Myocyte (in vitro differentiated cells): Measurements from ENCODE around the gene STAT1. TPM values are rescaled to one million over a fixed set of nuclear protein-coding genes. Genes with fewer than 3 reads are reported as not detected.
"Not testable (repeated sequence)": the region's sequence is repeated elsewhere in the genome, so short reads cannot be mapped to it uniquely, and the experiment has no call there.

Experiments used
- DNase-seq: peaks from one replicate; pipeline ENCODE4 v3.0.0-alpha.2; 2012; ENCODE audit warnings: low read depth
- total RNA-seq: library from RNA; depleted of rRNA; stranded (reverse); fragments of >200 nt; gene quantifications from 2 replicates; pipeline ENCODE4 v1.2.3, GENCODE V29; 2014

The STAT1 gene
- total RNA-seq, 1 donor from 2014 or later, result 116 TPM

GRCh38 chr2:191009541-191010374 lies 4.2 kb downstream of the STAT1 start:
- DNase-seq, result no peak

- DNase-seq, result no peak
These were observed 5.7 kb downstream of the STAT1 start for GRCh38 chr2:191008286-191008685.

- no peak for DNase-seq
These were observed 6.8 kb downstream of the STAT1 start for GRCh38 chr2:191006997-191007783.

DNA sequence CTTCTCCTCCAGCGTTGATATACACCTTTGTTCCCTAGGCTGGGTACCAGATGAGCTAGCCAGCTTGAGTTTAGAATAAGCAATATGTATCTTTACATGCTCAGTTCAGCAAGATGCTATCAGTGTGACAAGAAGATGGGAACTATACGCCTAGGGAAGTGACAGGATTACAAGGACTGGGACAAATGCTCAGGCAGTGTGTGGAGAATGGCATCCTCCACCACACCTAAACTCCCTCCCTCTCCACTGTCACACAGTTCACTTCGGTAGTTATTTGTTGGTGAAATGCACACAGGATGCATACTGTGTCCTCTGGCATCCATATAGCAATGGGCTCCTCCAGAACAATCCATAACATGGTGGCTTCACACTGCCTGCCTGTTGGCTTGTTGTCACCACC lies 7.7 kb downstream of the STAT1 start:
- no peak for DNase-seq

DNA sequence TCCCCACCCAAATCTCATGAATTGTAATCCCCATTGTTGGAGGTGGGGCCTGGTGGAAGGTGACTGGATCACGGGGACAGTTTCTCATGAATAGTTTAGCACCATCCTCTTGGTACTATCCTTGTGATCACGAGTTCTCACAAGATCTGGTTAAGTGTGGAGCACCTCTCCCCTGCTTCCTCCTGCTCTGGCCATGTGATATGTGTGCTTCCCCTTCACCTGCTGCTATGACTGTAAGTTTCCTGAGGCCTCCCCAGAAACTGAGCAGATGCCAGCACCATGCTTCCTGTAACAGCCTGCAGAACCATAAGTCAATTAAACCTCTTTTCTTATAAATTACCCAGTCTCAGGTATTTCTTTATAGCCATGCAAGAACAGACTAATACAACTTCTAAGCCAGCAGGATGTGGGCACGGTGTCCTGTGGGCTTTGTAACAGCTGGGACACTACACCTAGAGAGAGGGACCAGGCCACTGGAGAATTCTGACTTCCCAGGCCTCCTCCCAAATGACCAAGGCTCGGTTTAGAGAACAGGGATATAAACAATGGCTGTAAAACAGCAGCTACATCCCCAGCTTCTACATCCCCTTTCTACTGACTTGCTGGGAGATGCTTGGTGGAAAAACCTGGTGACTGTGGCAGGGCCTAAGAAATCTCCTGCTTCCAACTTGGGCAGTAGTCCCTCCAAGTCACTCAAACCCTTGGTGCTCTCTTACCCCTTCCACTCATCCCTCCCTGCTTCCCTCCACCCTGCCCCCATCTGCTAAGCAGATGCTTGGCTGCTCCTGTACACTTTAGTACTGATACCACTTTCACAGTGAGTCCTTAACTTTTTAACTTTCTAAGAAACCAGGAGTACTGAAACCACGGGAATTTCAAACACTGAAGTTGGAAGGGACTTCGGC lies 10.3 kb downstream of the STAT1 start:
- DNase-seq, result no peak

GRCh38 chr2:191001624-191002023 lies 12.3 kb downstream of the STAT1 start:
- no peak for DNase-seq

DNA sequence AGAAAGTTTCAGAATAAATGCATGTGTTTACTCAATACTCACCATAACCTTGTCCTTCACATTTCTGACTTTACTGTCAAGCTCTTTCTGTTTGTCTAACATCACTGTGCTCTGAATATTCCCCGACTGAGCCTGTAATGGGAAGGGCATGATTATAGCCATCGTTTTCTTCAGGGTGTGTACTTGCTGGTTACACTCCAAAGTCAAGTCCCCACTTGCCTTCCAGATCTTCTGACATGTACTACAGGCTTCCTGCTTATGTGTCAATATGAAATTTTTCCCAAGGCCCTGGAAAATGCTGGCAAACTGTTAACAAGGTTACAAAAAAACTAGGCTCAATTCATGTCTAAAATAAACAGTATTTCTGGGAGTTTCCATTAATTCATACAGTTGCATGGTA lies 12.9 kb downstream of the STAT1 start:
- no peak for DNase-seq

GRCh38 chr2:190999949-191000665 lies 13.9 kb downstream of the STAT1 start:
- DNase-seq, result no peak

GRCh38 chr2:190999058-190999457 lies 14.9 kb downstream of the STAT1 start:
- no peak for DNase-seq

- DNase-seq, result no peak
These were observed 16.4 kb downstream of the STAT1 start for GRCh38 chr2:190997526-190998113.

- no peak for DNase-seq
These were observed 17.0 kb downstream of the STAT1 start for GRCh38 chr2:190996947-190997346.

GRCh38 chr2:190996338-190996946 lies 17.5 kb downstream of the STAT1 start:
- peak; percentile 38 for DNase-seq

GRCh38 chr2:190995315-190995714 lies 18.7 kb downstream of the STAT1 start:
- not testable (repeated sequence) for DNase-seq

DNA sequence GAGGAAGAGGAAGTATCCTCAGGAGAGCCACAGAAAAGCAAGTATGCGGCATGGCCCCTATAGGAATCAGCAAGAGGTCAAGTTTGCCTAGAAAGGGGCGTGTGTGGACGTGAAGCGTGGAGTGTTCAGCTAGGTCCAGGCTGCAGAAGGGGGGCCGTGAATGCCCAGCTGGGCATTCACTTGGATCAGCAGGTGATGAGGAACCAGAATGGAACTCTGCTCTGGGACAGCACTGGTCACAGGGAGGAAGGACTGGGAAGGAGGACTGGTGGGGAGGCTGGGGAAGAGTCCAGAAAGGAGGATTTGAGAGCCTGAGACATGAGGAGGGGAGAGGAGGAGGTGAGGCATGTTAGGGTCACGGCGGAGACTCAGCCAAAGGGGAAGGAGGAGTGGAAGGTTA lies 19.8 kb downstream of the STAT1 start:
- no peak for DNase-seq

GRCh38 chr2:190993292-190993643 lies 20.7 kb downstream of the STAT1 start:
- DNase-seq, result peak; percentile 21

GRCh38 chr2:190990132-190990531 lies 23.8 kb downstream of the STAT1 start:
- DNase-seq, result peak; percentile 92

GRCh38 chr2:190988910-190989309 lies 25.1 kb downstream of the STAT1 start:
- DNase-seq, result no peak

GRCh38 chr2:190987938-190988337 lies 26.0 kb downstream of the STAT1 start:
- no peak for DNase-seq

DNA sequence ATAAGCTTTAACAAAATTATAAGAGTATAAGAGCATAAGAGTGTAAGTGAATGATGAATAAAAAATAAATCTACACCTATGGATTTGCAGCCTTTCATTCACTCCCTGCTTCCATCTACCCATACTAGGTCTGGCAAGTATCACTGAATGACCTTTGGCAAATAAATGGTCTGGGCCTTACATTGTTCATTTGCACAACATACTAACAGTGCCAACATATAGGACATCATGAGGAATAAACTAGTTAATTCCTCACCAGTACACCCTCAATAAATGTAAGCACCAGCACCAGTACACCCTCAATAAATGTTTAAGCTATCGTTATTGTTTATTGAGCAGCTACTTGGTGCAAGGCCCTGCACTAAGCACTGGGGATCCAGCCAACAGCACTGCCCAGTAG lies 26.9 kb downstream of the STAT1 start:
- DNase-seq, result no peak
